Activated T-helper 17 cell treated with anti-CD3 and anti-CD28 coated beads, Interleukin-2, amount 50 U/mL, for 72 hours (primary cell): Measurements from ENCODE around the gene GPR179. TPM values are rescaled to one million over a fixed set of nuclear protein-coding genes. Genes with fewer than 3 reads are reported as not detected.

Experiments
- ATAC-seq: fragments of 150-1000 bp; cut with Tn5 transposase; replicated peaks from 2 replicates; pipeline ENCODE4 v1.10.0; 2021; ENCODE audit warnings: mild to moderate bottlenecking, moderate library complexity
- H3K27ac Mint-ChIP-seq: one replicate; pipeline ENCODE4 v1.8.0; 2022; ENCODE audit warnings: mixed read lengths
- H3K27me3 Mint-ChIP-seq: one replicate; pipeline ENCODE4 v1.8.0; 2022; ENCODE audit warnings: mixed read lengths
- H3K36me3 Mint-ChIP-seq: one replicate; pipeline ENCODE4 v1.8.0; 2022; ENCODE audit warnings: low read depth, mild to moderate bottlenecking, mixed read lengths
- H3K4me1 Mint-ChIP-seq: one replicate; pipeline ENCODE4 v1.8.0; 2022; ENCODE audit warnings: mixed read lengths
- H3K4me3 Mint-ChIP-seq: one replicate; pipeline ENCODE4 v1.8.0; 2022; ENCODE audit warnings: mild to moderate bottlenecking, mixed read lengths
- H3K9me3 Mint-ChIP-seq: one replicate; pipeline ENCODE4 v1.8.0; 2022; ENCODE audit warnings: mixed read lengths
- total RNA-seq, 2 donors: library from RNA; stranded (reverse); gene quantifications; one replicate each; pipeline ENCODE4 v1.2.3, GENCODE V29; 2022

The GPR179 gene
- total RNA-seq, 2 donors from 2014 or later: 0.26 TPM; not detected in 1

- peak overlapping the region; percentile 63 for H3K4me3 Mint-ChIP-seq
- no peak for ATAC-seq
- H3K36me3 Mint-ChIP-seq: no peaks in the 10 kb centered on the region
- no peak overlapping the region for H3K27ac Mint-ChIP-seq
- peaks cover 37% of the 10 kb centered on the region for H3K4me1 Mint-ChIP-seq
- no peaks in the 10 kb centered on the region for H3K27me3 Mint-ChIP-seq
- no peaks in the 10 kb centered on the region for H3K9me3 Mint-ChIP-seq
Observed at GRCh38 chr17:38353086-38353604, 9.4 kb upstream of the GPR179 start.

- no peak for ATAC-seq
Observed at GRCh38 chr17:38352245-38353085, 8.7 kb upstream of the GPR179 start.

GRCh38 chr17:38351412-38352222, 7.9 kb upstream of the GPR179 start, which contains the start of gene SOCS7:
SOCS7 (plus strand) TSS chr17:38351844; CDS start chr17:38352053, 209 bp downstream.
- peak within 1 kb of the TSS; percentile 90 for H3K4me3 Mint-ChIP-seq
- H3K9me3 Mint-ChIP-seq: no peaks in the 10 kb centered on the region
- H3K36me3 Mint-ChIP-seq: no peaks in the 10 kb centered on the region
- H3K4me1 Mint-ChIP-seq: peaks cover 26% of the 10 kb centered on the region
- no peaks in the 10 kb centered on the region for H3K27me3 Mint-ChIP-seq
- H3K27ac Mint-ChIP-seq: peak within 1 kb of the TSS; percentile 88
- ATAC-seq: peak; percentile 94

More at GRCh38 chr17:38352245-38353085, 8.7 kb upstream of the GPR179 start:
- Mint-ChIP-seq H3K4me1 (peaks cover 34% of the 10 kb centered on the region), H3K9me3 (no peaks in the 10 kb centered on the region), H3K27ac (no peak overlapping the region), H3K4me3 (peak overlapping the region; percentile 63), H3K27me3 (no peaks in the 10 kb centered on the region), H3K36me3 (no peaks in the 10 kb centered on the region)

GRCh38 chr17:38350035-38350434, 6.3 kb upstream of the GPR179 start:
- ATAC-seq: no peak
- H3K9me3 Mint-ChIP-seq: no peaks in the 10 kb centered on the region
- H3K27me3 Mint-ChIP-seq: no peaks in the 10 kb centered on the region
- H3K27ac Mint-ChIP-seq: no peak overlapping the region
- peaks cover 19% of the 10 kb centered on the region for H3K4me1 Mint-ChIP-seq
- no peaks in the 10 kb centered on the region for H3K36me3 Mint-ChIP-seq
- H3K4me3 Mint-ChIP-seq: peak overlapping the region; percentile 90

GRCh38 chr17:38349097-38349730, 5.5 kb upstream of the GPR179 start:
- Mint-ChIP-seq H3K4me1 (peaks cover 11% of the 10 kb centered on the region), H3K9me3 (no peaks in the 10 kb centered on the region), H3K27me3 (peaks cover 5% of the 10 kb centered on the region), H3K27ac (no peak overlapping the region), H3K36me3 (no peaks in the 10 kb centered on the region), H3K4me3 (no peak overlapping the region)
- ATAC-seq: peak; percentile 53

- H3K36me3 Mint-ChIP-seq: no peaks in the 10 kb centered on the region
- no peak for ATAC-seq
- peaks cover 4% of the 10 kb centered on the region for H3K4me1 Mint-ChIP-seq
- H3K4me3 Mint-ChIP-seq: no peak overlapping the region
- H3K27me3 Mint-ChIP-seq: peaks cover 8% of the 10 kb centered on the region
- H3K27ac Mint-ChIP-seq: no peak overlapping the region
- H3K9me3 Mint-ChIP-seq: no peaks in the 10 kb centered on the region
Observed at GRCh38 chr17:38345743-38346142, 2.0 kb upstream of the GPR179 start.

GRCh38 chr17:38344420-38344745, 627 bp upstream of the GPR179 start:
- H3K4me1 Mint-ChIP-seq: peaks cover 4% of the 10 kb centered on the region
- no peak overlapping the region for H3K27ac Mint-ChIP-seq
- peaks cover 8% of the 10 kb centered on the region for H3K27me3 Mint-ChIP-seq
- no peaks in the 10 kb centered on the region for H3K36me3 Mint-ChIP-seq
- no peaks in the 10 kb centered on the region for H3K9me3 Mint-ChIP-seq
- ATAC-seq: no peak
- no peak overlapping the region for H3K4me3 Mint-ChIP-seq

GRCh38 chr17:38342886-38343607, 709 bp downstream of the GPR179 start:
- no peak overlapping the region for H3K27ac Mint-ChIP-seq
- H3K27me3 Mint-ChIP-seq: peaks cover 8% of the 10 kb centered on the region
- no peak overlapping the region for H3K4me3 Mint-ChIP-seq
- no peaks in the 10 kb centered on the region for H3K9me3 Mint-ChIP-seq
- H3K36me3 Mint-ChIP-seq: no peaks in the 10 kb centered on the region
- ATAC-seq: no peak
- H3K4me1 Mint-ChIP-seq: no peaks in the 10 kb centered on the region

GRCh38 chr17:38341035-38341721, 2.6 kb downstream of the GPR179 start:
- no peaks in the 10 kb centered on the region for H3K36me3 Mint-ChIP-seq
- no peaks in the 10 kb centered on the region for H3K9me3 Mint-ChIP-seq
- peaks cover 8% of the 10 kb centered on the region for H3K27me3 Mint-ChIP-seq
- H3K27ac Mint-ChIP-seq: no peak overlapping the region
- no peaks in the 10 kb centered on the region for H3K4me1 Mint-ChIP-seq
- no peak overlapping the region for H3K4me3 Mint-ChIP-seq
- no peak for ATAC-seq

- peaks cover 8% of the 10 kb centered on the region for H3K27me3 Mint-ChIP-seq
- H3K4me3 Mint-ChIP-seq: no peak overlapping the region
- no peaks in the 10 kb centered on the region for H3K4me1 Mint-ChIP-seq
- no peak overlapping the region for H3K27ac Mint-ChIP-seq
- no peaks in the 10 kb centered on the region for H3K9me3 Mint-ChIP-seq
- no peak for ATAC-seq
- no peaks in the 10 kb centered on the region for H3K36me3 Mint-ChIP-seq
Observed at GRCh38 chr17:38339891-38340290, 3.9 kb downstream of the GPR179 start.

- H3K36me3 Mint-ChIP-seq: no peaks in the 10 kb centered on the region
- H3K27me3 Mint-ChIP-seq: peaks cover 9% of the 10 kb centered on the region
- ATAC-seq: no peak
- no peak overlapping the region for H3K4me3 Mint-ChIP-seq
- H3K4me1 Mint-ChIP-seq: no peaks in the 10 kb centered on the region
- no peak overlapping the region for H3K27ac Mint-ChIP-seq
- no peaks in the 10 kb centered on the region for H3K9me3 Mint-ChIP-seq
Observed at GRCh38 chr17:38338535-38338934, 5.2 kb downstream of the GPR179 start.

GRCh38 chr17:38338053-38338452, 5.7 kb downstream of the GPR179 start:
- no peak overlapping the region for H3K27ac Mint-ChIP-seq
- peaks cover 12% of the 10 kb centered on the region for H3K27me3 Mint-ChIP-seq
- no peaks in the 10 kb centered on the region for H3K36me3 Mint-ChIP-seq
- H3K4me1 Mint-ChIP-seq: no peaks in the 10 kb centered on the region
- H3K9me3 Mint-ChIP-seq: no peaks in the 10 kb centered on the region
- no peak overlapping the region for H3K4me3 Mint-ChIP-seq
- no peak for ATAC-seq

GRCh38 chr17:38336838-38337237, 6.9 kb downstream of the GPR179 start:
- peaks cover 12% of the 10 kb centered on the region for H3K27me3 Mint-ChIP-seq

More at GRCh38 chr17:38336838-38337237, 6.9 kb downstream of the GPR179 start:
- no peak overlapping the region for H3K4me3 Mint-ChIP-seq
- H3K4me1 Mint-ChIP-seq: no peaks in the 10 kb centered on the region
- no peaks in the 10 kb centered on the region for H3K9me3 Mint-ChIP-seq
- no peaks in the 10 kb centered on the region for H3K36me3 Mint-ChIP-seq
- ATAC-seq: no peak
- no peak overlapping the region for H3K27ac Mint-ChIP-seq
